Fibroblast of villous mesenchyme (primary cell): ENCODE data around the gene TTC24. TPM values are rescaled to one million over a fixed set of nuclear protein-coding genes. Genes with fewer than 3 reads are reported as not detected.

Source experiments
- DNase-seq: peaks from one replicate; pipeline ENCODE4 v3.0.0-alpha.2; 2010; ENCODE audit warnings: low read depth
- H3K4me3 ChIP-seq: 2 replicates; pipeline ENCODE4 v1.5.1; 2011; ENCODE audit warnings: low read depth, mild to moderate bottlenecking, low read length
- CTCF ChIP-seq: IDR thresholded peaks from 2 replicates; pipeline ENCODE4 v1.5.1; 2012; ENCODE audit warnings: low read depth, mild to moderate bottlenecking, low read length; ENCODE audit not compliant: insufficient read depth
- total RNA-seq: library from RNA; depleted of rRNA; stranded (reverse); fragments of >200 nt; gene quantifications from 2 replicates; pipeline ENCODE4 v1.2.3, GENCODE V29; 2012

Gene TTC24
- total RNA-seq, 1 donor: not detected

GRCh38 chr1:156538711-156539440 lies 40.6 kb upstream of the TTC24 start:
- no peak for TF ChIP-seq CTCF
- DNase-seq: no peak
- no peak overlapping the region for H3K4me3 ChIP-seq

DNA sequence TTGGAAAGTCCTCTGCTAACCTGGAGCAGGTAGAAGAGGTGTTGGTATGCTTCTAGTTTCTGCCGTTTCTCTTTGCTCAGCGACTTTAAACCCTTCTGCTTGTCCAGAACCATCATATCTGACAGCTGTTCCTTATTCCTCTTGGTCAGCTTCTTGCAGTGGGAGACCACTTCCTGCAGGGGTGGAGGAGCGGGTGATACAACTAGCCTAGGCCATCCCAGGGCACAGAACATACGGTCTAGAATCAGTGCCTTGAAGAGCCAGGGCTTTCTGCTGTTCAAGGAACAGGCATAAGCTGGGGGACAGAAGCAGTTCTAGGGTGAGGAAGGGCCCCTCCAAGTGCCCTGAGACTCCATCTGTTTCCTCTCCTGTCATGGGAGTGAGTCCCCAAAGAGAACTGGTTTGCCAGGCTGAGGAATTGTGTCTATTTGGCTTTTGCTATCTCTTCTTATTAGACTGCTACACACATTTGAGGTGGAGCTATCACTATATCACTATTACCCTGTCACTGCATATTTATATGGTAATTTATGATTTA lies 39.6 kb upstream of the TTC24 start:
- no peak for DNase-seq
- no peak overlapping the region for H3K4me3 ChIP-seq
- TF ChIP-seq CTCF: no peak

DNA sequence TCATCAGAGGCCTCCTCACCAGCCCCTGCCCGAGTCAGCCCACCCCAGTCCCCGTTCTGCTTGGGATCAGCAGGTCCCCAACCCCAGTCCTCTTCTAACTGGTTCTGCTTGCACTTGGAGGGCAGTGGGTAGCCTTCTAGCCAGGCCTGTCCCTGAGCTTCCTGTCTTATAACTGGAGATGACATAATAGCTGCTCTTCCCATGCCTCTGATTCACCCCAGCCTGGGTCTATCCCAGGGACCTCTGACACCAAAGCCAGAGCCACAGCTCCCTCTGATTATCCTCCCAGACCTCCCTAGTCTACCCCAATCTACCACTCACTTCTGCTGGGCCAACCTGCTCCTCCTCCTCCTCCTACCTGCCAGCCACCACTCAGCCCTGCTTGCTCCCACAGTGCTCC lies 38.6 kb upstream of the TTC24 start:
- DNase-seq: peak; percentile 12
- no peak overlapping the region for H3K4me3 ChIP-seq
- no peak for TF ChIP-seq CTCF

DNA sequence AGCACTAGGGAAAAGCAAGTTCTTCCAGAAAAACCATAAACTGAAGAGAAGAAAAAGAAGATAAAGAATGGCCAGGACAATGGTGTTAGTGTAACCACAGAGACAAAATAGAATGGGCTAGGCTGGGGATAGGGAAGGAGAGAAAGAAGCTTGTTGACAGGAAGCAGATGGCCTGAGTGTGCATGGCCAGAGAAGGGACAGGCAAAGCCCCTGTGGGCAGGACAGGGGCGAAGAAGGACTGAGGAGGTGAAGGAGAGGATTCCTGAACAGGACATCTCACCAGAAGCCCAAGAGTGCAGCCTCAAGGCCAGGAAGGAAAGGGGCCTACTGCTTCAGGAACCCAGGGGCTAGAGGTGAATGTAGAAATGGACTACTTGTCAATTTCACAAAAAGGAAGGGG lies 36.5 kb upstream of the TTC24 start:
- no peak for DNase-seq
- H3K4me3 ChIP-seq: no peak overlapping the region
- no peak for TF ChIP-seq CTCF

- no peak for TF ChIP-seq CTCF
- H3K4me3 ChIP-seq: no peak overlapping the region
- DNase-seq: no peak
Observed at GRCh38 chr1:156544592-156545102, 34.9 kb upstream of the TTC24 start.

DNA sequence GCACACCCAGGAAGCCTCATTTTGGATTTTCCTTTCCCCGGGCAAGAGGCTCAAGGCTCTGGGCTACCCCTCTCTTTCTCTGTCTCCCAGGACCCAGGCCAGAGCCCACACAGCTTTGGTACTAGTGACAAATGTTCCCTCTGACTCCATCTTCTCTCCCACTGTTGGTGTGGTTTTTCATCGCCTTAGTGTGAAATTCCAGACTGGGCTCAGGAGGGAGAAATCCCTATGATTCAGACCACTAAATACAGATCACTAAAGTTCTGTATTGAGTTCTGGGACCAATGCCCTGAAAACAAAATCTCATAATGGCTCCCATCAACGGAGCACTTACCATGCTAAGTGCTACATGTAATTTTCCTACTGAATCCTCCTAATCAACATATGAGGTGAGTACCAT lies 33.3 kb upstream of the TTC24 start:
- TF ChIP-seq CTCF: no peak
- H3K4me3 ChIP-seq: no peak overlapping the region
- no peak for DNase-seq

GRCh38 chr1:156547434-156547833 lies 32.1 kb upstream of the TTC24 start:
- no peak overlapping the region for H3K4me3 ChIP-seq
- no peak for DNase-seq
- TF ChIP-seq CTCF: no peak
